NT2/D1 (cell line): ENCODE results near the gene INPP4A.

Experiments
- DNase-seq: peaks from one replicate; pipeline ENCODE4 v3.0.0-alpha.2; 2011; ENCODE audit warnings: low read depth, low spot score
- H3K27me3 ChIP-seq: 2 replicates; pipeline ENCODE4 v1.6.0; 2011; ENCODE audit warnings: mild to moderate bottlenecking; ENCODE audit not compliant: insufficient read length, insufficient read depth
- H3K36me3 ChIP-seq: 2 replicates; pipeline ENCODE4 v1.6.1; 2011; ENCODE audit warnings: mild to moderate bottlenecking, low read length, mixed read lengths; ENCODE audit not compliant: insufficient read depth, insufficient read length
- H3K4me1 ChIP-seq: 2 replicates; pipeline ENCODE4 v1.5.1; 2011; ENCODE audit not compliant: insufficient read depth, insufficient read length
- H3K4me3 ChIP-seq: 2 replicates; pipeline ENCODE4 v1.5.1; 2011; ENCODE audit warnings: low read depth; ENCODE audit not compliant: insufficient read length
- H3K9ac ChIP-seq: 2 replicates; pipeline ENCODE4 v1.6.0; 2011; ENCODE audit warnings: low read depth; ENCODE audit not compliant: insufficient read length
- H3K9me3 ChIP-seq: 2 replicates; pipeline ENCODE4 v1.5.1; 2011; ENCODE audit warnings: mild to moderate bottlenecking, low read length; ENCODE audit not compliant: insufficient read depth
- SUZ12 ChIP-seq: IDR thresholded peaks from 2 replicates; pipeline ENCODE4 v1.6.1; 2011; ENCODE audit not compliant: insufficient read length, insufficient read depth; ENCODE audit errors: extremely low read depth
- YY1 ChIP-seq: IDR thresholded peaks from 2 replicates; pipeline ENCODE4 v1.6.1; 2011; ENCODE audit not compliant: insufficient read length, insufficient read depth
- ZNF274 ChIP-seq: IDR thresholded peaks from 2 replicates; pipeline ENCODE4 v1.6.1; 2011; ENCODE audit warnings: mild to moderate bottlenecking, low read depth, low read length

Gene INPP4A

GRCh38 chr2:98556344-98557033 lies 111.8 kb downstream of the INPP4A start:
- Histone ChIP-seq H3K9ac (no peak overlapping the region), H3K4me3 (no peak overlapping the region), H3K36me3 (peaks cover 89% of the 10 kb centered on the region), H3K4me1 (no peaks in the 10 kb centered on the region), H3K27me3 (no peaks in the 10 kb centered on the region), H3K9me3 (no peaks in the 10 kb centered on the region)
- no peak for TF ChIP-seq YY1
- no peak for TF ChIP-seq ZNF274
- no peak for TF ChIP-seq SUZ12
- no peak for DNase-seq

- peaks cover 85% of the 10 kb centered on the region for H3K36me3 ChIP-seq
Measured at GRCh38 chr2:98558852-98559530, 114.3 kb downstream of the INPP4A start.

GRCh38 chr2:98559581-98559980 lies 114.9 kb downstream of the INPP4A start:
- TF ChIP-seq YY1 (no peak), SUZ12 (no peak), ZNF274 (no peak)
- no peak overlapping the region for H3K4me3 ChIP-seq
- no peaks in the 10 kb centered on the region for H3K9me3 ChIP-seq
- no peak overlapping the region for H3K9ac ChIP-seq
- H3K27me3 ChIP-seq = no peaks in the 10 kb centered on the region
- no peaks in the 10 kb centered on the region for H3K4me1 ChIP-seq
- H3K36me3 ChIP-seq = peaks cover 85% of the 10 kb centered on the region
- no peak for DNase-seq

More at GRCh38 chr2:98558852-98559530, 114.3 kb downstream of the INPP4A start:
- Histone ChIP-seq H3K4me3 (no peak overlapping the region), H3K4me1 (no peaks in the 10 kb centered on the region), H3K9me3 (no peaks in the 10 kb centered on the region), H3K27me3 (no peaks in the 10 kb centered on the region), H3K9ac (no peak overlapping the region)
- TF ChIP-seq YY1 = no peak
- no peak for TF ChIP-seq SUZ12
- no peak for TF ChIP-seq ZNF274
- no peak for DNase-seq

GRCh38 chr2:98560256-98560771 lies 115.7 kb downstream of the INPP4A start:
- Histone ChIP-seq H3K4me3 (no peak overlapping the region), H3K36me3 (peaks cover 85% of the 10 kb centered on the region), H3K27me3 (no peaks in the 10 kb centered on the region), H3K9ac (no peak overlapping the region), H3K4me1 (no peaks in the 10 kb centered on the region), H3K9me3 (no peaks in the 10 kb centered on the region)
- DNase-seq = no peak
- TF ChIP-seq SUZ12 = no peak
- no peak for TF ChIP-seq ZNF274
- TF ChIP-seq YY1 = no peak

- H3K9ac ChIP-seq = no peak overlapping the region
- H3K4me3 ChIP-seq = no peak overlapping the region
- H3K4me1 ChIP-seq = no peaks in the 10 kb centered on the region
- TF ChIP-seq YY1 = no peak
- H3K27me3 ChIP-seq = no peaks in the 10 kb centered on the region
- no peaks in the 10 kb centered on the region for H3K9me3 ChIP-seq
- DNase-seq = no peak
- peaks cover 85% of the 10 kb centered on the region for H3K36me3 ChIP-seq
Measured at GRCh38 chr2:98561018-98561417, 116.4 kb downstream of the INPP4A start.

GRCh38 chr2:98561902-98562695 lies 117.4 kb downstream of the INPP4A start:
- H3K4me1 ChIP-seq = no peaks in the 10 kb centered on the region
- DNase-seq = no peak
- H3K36me3 ChIP-seq = peaks cover 87% of the 10 kb centered on the region
- no peak for TF ChIP-seq YY1
- no peak for TF ChIP-seq ZNF274
- H3K27me3 ChIP-seq = no peaks in the 10 kb centered on the region
- H3K4me3 ChIP-seq = no peak overlapping the region
- H3K9me3 ChIP-seq = no peaks in the 10 kb centered on the region
- no peak overlapping the region for H3K9ac ChIP-seq

- Histone ChIP-seq H3K4me1 (no peaks in the 10 kb centered on the region), H3K4me3 (no peak overlapping the region), H3K27me3 (no peaks in the 10 kb centered on the region), H3K36me3 (peaks cover 87% of the 10 kb centered on the region), H3K9me3 (no peaks in the 10 kb centered on the region), H3K9ac (no peak overlapping the region)
- no peak for DNase-seq
- no peak for TF ChIP-seq ZNF274
- no peak for TF ChIP-seq YY1
Measured at GRCh38 chr2:98563394-98563793, 118.7 kb downstream of the INPP4A start.
